Omental fat pad (tissue), 4 donors: ENCODE data around the gene CFTR. TPM values are rescaled to one million over a fixed set of nuclear protein-coding genes. Genes with fewer than 3 reads are reported as not detected.

ENCODE experiments used
- ATAC-seq: fragments of 150-250 bp; one replicate; pipeline ENCODE4 v1.9.1; 2016; ENCODE audit warnings: mild to moderate bottlenecking, moderate library complexity; ENCODE audit not compliant: low FRiP score
- DNase-seq: peaks from one replicate; pipeline ENCODE4 v3.0.0-alpha.2; 2019; ENCODE audit warnings: low spot score
- CTCF ChIP-seq, 3 donors: fragments of 450-650 bp; IDR thresholded peaks; one replicate each; pipeline ENCODE4 v1.5.1; 2016 to 2017; ENCODE audit warnings: antibody characterized with exemption in 3 of 3, mild to moderate bottlenecking in 3 of 3, moderate library complexity in 2 of 3
- total RNA-seq, 4 donors: library from RNA; depleted of rRNA; stranded (reverse); fragments of >200 nt; gene quantifications; one replicate each; pipeline ENCODE4 v1.1.0, GENCODE V29; 2016

The CFTR gene
- total RNA-seq, result 1 to 10 TPM in 2 of 4 donors, under 1 TPM in 2; 0.32 to 7.1 (median 1.3) TPM

DNA sequence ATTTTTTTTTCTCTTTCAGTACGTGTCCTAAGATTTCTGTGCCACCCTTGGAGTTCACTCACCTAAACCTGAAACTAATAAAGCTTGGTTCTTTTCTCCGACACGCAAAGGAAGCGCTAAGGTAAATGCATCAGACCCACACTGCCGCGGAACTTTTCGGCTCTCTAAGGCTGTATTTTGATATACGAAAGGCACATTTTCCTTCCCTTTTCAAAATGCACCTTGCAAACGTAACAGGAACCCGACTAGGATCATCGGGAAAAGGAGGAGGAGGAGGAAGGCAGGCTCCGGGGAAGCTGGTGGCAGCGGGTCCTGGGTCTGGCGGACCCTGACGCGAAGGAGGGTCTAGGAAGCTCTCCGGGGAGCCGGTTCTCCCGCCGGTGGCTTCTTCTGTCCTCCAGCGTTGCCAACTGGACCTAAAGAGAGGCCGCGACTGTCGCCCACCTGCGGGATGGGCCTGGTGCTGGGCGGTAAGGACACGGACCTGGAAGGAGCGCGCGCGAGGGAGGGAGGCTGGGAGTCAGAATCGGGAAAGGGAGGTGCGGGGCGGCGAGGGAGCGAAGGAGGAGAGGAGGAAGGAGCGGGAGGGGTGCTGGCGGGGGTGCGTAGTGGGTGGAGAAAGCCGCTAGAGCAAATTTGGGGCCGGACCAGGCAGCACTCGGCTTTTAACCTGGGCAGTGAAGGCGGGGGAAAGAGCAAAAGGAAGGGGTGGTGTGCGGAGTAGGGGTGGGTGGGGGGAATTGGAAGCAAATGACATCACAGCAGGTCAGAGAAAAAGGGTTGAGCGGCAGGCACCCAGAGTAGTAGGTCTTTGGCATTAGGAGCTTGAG lies at the start of gene CFTR:
Gene CFTR (plus strand): TSS at position 801 of the 830 bp plus-strand sequence. CDS start 70 bp downstream, outside the sequence.
- DNase-seq, result peak; percentile 25
- peak; percentile 72 for ATAC-seq
- TF ChIP-seq CTCF (IDR thresholded peaks at IDR 0.05), result no peak

- no peak for TF ChIP-seq CTCF (IDR thresholded peaks at IDR 0.05)
- ATAC-seq (no peak), DNase-seq (no peak)
Observed at GRCh38 chr7:117435475-117436043, 44.3 kb upstream of the CFTR start.

DNA sequence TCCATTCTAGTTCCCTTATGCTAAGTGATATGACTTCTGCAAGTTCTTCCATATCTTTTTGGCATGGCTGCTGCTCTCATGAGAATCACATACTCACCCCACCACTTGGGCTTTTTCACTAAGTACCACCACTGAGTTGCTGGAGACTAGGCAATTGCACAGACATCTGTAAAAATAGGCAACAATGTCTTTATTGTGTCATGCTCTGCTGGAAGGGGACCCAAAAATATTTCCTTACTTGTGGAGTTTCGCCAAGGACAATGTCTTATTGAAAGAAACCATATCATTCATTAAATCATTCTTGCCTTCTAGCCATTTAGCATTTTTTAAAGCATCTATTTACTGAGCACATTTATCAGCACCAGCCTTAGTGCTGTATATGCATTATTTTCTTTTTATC lies 35.2 kb upstream of the CFTR start:
- no peak for TF ChIP-seq CTCF (IDR thresholded peaks at IDR 0.05)
- no peak for DNase-seq
- ATAC-seq, result no peak

GRCh38 chr7:117445206-117445605 lies 34.6 kb upstream of the CFTR start:
- no peak for DNase-seq
- no peak for TF ChIP-seq CTCF (IDR thresholded peaks at IDR 0.05)
- no peak for ATAC-seq

GRCh38 chr7:117446220-117446815 lies 33.5 kb upstream of the CFTR start:
- DNase-seq (no peak), ATAC-seq (no peak)
- no peak for TF ChIP-seq CTCF (IDR thresholded peaks at IDR 0.05)

GRCh38 chr7:117448655-117449054 lies 31.2 kb upstream of the CFTR start:
- DNase-seq (no peak), ATAC-seq (no peak)
- no peak for TF ChIP-seq CTCF (IDR thresholded peaks at IDR 0.05)
